WI38 (cell line): ENCODE measurements around the gene DSCAML1.

Experiments
- H3K4me3 ChIP-seq: 2 replicates; pipeline ENCODE4 v1.5.1; 2011; ENCODE audit warnings: low read depth, mild to moderate bottlenecking, control low read depth, low read length
- CTCF ChIP-seq: IDR thresholded peaks from 2 replicates; pipeline ENCODE4 v1.5.1; 2012; ENCODE audit warnings: low read depth, mild to moderate bottlenecking, control low read depth, low read length

DSCAML1 gene

DNA sequence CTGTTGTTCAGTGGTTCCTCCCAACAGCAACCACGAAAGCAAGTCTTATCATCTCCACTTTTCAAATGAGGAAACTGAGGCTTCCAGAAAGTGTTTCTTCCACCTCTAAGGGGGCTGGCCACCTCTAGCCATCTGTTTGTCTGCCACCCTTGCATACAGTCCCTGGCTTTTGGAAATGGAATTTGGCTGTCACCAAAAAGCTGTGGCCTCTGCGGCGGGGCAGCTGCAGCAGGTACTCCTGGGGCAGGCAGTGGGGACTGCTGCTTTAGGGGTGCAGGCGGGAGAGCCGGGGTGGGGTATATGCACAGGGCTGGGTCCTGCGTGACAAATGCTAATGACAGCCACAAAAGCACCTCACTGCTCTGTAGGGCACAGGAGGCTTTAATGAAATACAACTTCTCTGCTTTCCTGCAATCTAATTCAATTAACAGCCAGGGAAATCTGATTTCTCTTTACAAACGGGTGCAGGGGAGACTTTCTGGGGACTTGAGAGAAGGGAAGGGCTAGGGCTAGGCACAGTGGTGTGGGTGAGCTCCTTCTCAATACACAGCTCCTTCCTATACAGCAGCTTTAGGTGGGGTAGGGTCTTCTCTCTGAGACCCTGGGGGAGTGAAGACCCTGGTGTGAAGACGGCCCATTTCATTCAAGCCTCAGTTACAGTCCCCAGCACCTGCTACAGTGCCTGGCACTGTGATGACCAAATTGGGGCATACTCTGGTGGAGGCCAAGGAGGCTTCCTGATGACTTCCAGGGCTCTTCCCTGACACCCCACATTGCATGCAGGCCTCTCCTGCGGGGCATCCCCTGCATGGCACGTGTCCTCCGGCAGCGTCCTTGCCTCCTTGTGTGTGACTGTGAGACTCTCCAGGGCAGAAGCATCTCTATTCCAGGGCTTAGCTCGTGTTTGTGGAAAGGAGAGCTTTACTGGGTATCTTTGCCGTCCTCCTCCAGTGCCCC is 307.7 kb downstream of the DSCAML1 start:
- no peak for TF ChIP-seq CTCF
- no peak overlapping the region for H3K4me3 ChIP-seq

GRCh38 chr11:117486059-117486458 is 311.0 kb downstream of the DSCAML1 start:
- no peak for TF ChIP-seq CTCF
- no peak overlapping the region for H3K4me3 ChIP-seq

DNA sequence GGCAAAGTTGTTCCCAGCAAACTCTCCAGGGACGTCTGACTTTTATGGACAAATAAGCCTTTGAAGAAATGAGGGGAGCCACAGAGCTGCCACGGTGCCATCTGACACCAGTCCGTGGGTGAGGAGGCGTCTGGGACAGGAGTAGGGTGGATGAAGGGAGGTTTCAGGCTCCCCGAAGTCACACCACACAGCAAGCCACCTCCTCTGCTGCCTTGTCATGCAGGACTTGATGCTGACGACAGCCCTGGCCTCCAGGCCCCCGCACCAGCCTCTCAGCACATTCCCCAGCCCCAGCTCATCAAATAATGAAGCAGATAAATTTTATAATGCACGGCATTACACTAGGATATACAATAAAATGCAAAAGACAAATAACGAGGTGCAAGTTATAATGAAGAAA is 312.9 kb downstream of the DSCAML1 start:
- no peak overlapping the region for H3K4me3 ChIP-seq
- no peak for TF ChIP-seq CTCF

DNA sequence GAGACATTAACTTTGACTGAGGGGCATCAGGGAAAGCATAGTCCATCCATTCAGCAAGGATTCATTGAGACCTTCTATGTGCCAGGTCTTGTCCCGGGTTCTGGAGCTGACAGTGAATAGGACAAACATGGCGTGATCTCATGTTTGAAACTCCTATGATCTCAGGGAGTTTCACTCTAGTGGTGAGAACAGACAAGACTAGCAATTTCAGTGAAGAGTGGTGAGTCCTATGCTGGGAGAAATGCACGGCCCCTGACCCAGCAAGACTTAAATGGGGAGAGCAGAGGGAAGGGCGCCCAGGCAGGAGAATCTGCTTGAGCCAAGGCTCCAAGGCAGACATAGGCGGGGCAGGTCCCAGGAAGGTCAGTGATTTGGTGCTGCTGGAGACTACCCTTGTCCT is 313.6 kb downstream of the DSCAML1 start:
- no peak for TF ChIP-seq CTCF
- no peak overlapping the region for H3K4me3 ChIP-seq

- no peak overlapping the region for H3K4me3 ChIP-seq
- TF ChIP-seq CTCF: no peak
Observed at GRCh38 chr11:117482881-117483280, 314.1 kb downstream of the DSCAML1 start.

GRCh38 chr11:117481885-117482284 is 315.1 kb downstream of the DSCAML1 start:
- no peak for TF ChIP-seq CTCF
- H3K4me3 ChIP-seq: no peak overlapping the region

DNA sequence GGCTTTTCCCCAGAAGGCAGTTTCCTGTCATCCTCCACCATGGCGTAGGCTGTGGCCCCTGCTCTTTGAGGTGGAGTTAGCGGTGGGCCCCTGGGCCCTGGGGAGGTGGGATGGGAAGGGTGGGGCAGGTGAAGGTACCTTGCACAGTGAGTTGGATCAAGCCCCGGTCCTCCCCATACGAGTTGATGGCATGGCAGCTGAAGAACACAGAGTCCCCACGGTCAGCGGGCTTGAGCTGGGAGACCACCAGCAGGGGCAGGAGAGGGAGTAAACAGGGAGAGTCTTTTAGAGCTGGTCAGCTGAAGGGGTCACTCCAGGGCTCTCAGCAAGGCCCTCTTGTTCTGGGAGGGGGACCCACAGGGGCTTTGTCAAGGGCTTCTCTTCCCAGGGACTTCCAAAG is 316.0 kb downstream of the DSCAML1 start:
- no peak for TF ChIP-seq CTCF
- H3K4me3 ChIP-seq: no peak overlapping the region
